Calu3 (cell line): ENCODE measurements around the gene KCNH6. TPM values are rescaled to one million over a fixed set of nuclear protein-coding genes. Genes with fewer than 3 reads are reported as not detected.

ENCODE experiments used
- BruUV-seq: library from RNA; stranded (reverse); fragments of 400-500 nt; replicated peaks from 2 replicates; lab custom pipeline; 2021; lab: Mats Ljungman, UMichigan
- CTCF ChIA-PET: fragments of 300-600 bp; sonication (Branson Sonifier 250); formaldehyde crosslinking; loops from one replicate; lab custom pipeline; 2022; ENCODE audit warnings: antibody characterized with exemption; lab: Charles Lee
- DNase-seq: peaks from one replicate; pipeline ENCODE4 v3.0.0; 2022
- H3K27ac Mint-ChIP-seq: one replicate; pipeline ENCODE4 v1.8.0; 2022; ENCODE audit warnings: mixed read lengths; ENCODE audit not compliant: unreplicated experiment
- H3K27me3 Mint-ChIP-seq: one replicate; pipeline ENCODE4 v1.8.0; 2022; ENCODE audit warnings: mixed read lengths; ENCODE audit not compliant: unreplicated experiment
- H3K36me3 Mint-ChIP-seq: one replicate; pipeline ENCODE4 v1.8.0; 2022; ENCODE audit warnings: mild to moderate bottlenecking, moderate library complexity, mixed read lengths; ENCODE audit not compliant: insufficient read depth, unreplicated experiment
- H3K4me1 Mint-ChIP-seq: one replicate; pipeline ENCODE4 v1.8.0; 2022; ENCODE audit warnings: mild to moderate bottlenecking, low read depth, mixed read lengths; ENCODE audit not compliant: unreplicated experiment
- H3K4me3 Mint-ChIP-seq: one replicate; pipeline ENCODE4 v1.8.0; 2022; ENCODE audit warnings: mild to moderate bottlenecking, low read depth, moderate library complexity, mixed read lengths; ENCODE audit not compliant: unreplicated experiment
- H3K9me3 Mint-ChIP-seq: one replicate; pipeline ENCODE4 v1.8.0; 2022; ENCODE audit warnings: low read depth, mixed read lengths; ENCODE audit not compliant: unreplicated experiment
- CTCF ChIP-seq: fragments of 200-600 bp; IDR thresholded peaks from one replicate; pipeline ENCODE4 v1.8.0; 2022; ENCODE audit warnings: antibody characterized with exemption; ENCODE audit not compliant: unreplicated experiment
- intact Hi-C: fragments of 100-400 bp; cut with micrococcal nuclease; formaldehyde crosslinking; loops from one replicate; pipeline ENCODE4 v1.10.0; 2022; ENCODE audit not compliant: unreplicated experiment
- total RNA-seq: library from RNA; stranded (reverse); gene quantifications from 2 replicates; pipeline ENCODE4 v1.2.3, GENCODE V29; 2022

Gene KCNH6
- total RNA-seq, 1 experiment from 2014 or later: not detected

- intact Hi-C loops: loop anchor here (1.0 kb wide), 1 partner anchor 54 kb away; no protein-coding TSS in a partner anchor
- TF ChIP-seq CTCF: no peak
- CTCF ChIA-PET: interaction anchor here (0.9 to 4.8 kb wide), 7 partner anchors 17 to 927 kb away, joined by 3 to 50 read pairs (median 3); no protein-coding TSS in a partner anchor
- Mint-ChIP-seq H3K36me3 (peaks cover 15% of the 10 kb centered on the region), H3K27me3 (no peaks in the 10 kb centered on the region), H3K27ac (no peak overlapping the region), H3K4me1 (no peaks in the 10 kb centered on the region), H3K9me3 (no peaks in the 10 kb centered on the region), H3K4me3 (no peak overlapping the region)
- BruUV-seq: no TSS peak
- DNase-seq: no peak
Observed at GRCh38 chr17:63479495-63480184, 43.5 kb upstream of the KCNH6 start.

- intact Hi-C loops: no loop called here
- Mint-ChIP-seq H3K36me3 (peaks cover 15% of the 10 kb centered on the region), H3K4me1 (no peaks in the 10 kb centered on the region), H3K4me3 (no peak overlapping the region), H3K27me3 (no peaks in the 10 kb centered on the region), H3K9me3 (no peaks in the 10 kb centered on the region), H3K27ac (no peak overlapping the region)
- no TSS peak for BruUV-seq
- CTCF ChIA-PET: interaction anchor here (4.8 kb wide), 1 partner anchor 55 kb away, joined by 50 read pairs; no protein-coding TSS in a partner anchor
- no peak for DNase-seq
- TF ChIP-seq CTCF: no peak
Observed at GRCh38 chr17:63480192-63480784, 42.9 kb upstream of the KCNH6 start.

- H3K4me3 Mint-ChIP-seq: no peak overlapping the region
- H3K9me3 Mint-ChIP-seq: no peaks in the 10 kb centered on the region
- no peak for DNase-seq
- CTCF ChIA-PET: interaction anchor here (0.7 to 4.8 kb wide), 2 partner anchors 56 to 70 kb away, joined by 5 to 50 read pairs; no protein-coding TSS in a partner anchor
- H3K36me3 Mint-ChIP-seq: peaks cover 15% of the 10 kb centered on the region
- no peaks in the 10 kb centered on the region for H3K4me1 Mint-ChIP-seq
- H3K27ac Mint-ChIP-seq: no peak overlapping the region
- no peak for TF ChIP-seq CTCF
- no TSS peak for BruUV-seq
- no peaks in the 10 kb centered on the region for H3K27me3 Mint-ChIP-seq
- intact Hi-C loops: no loop called here
Observed at GRCh38 chr17:63480826-63481487, 42.2 kb upstream of the KCNH6 start.

- Mint-ChIP-seq H3K4me1 (no peaks in the 10 kb centered on the region), H3K27me3 (no peaks in the 10 kb centered on the region), H3K36me3 (peaks cover 15% of the 10 kb centered on the region), H3K27ac (no peak overlapping the region), H3K4me3 (no peak overlapping the region), H3K9me3 (no peaks in the 10 kb centered on the region)
- no peak for TF ChIP-seq CTCF
- no TSS peak for BruUV-seq
- intact Hi-C loops: no loop called here
- DNase-seq: no peak
- CTCF ChIA-PET: interaction anchor here (0.7 to 4.8 kb wide), 2 partner anchors 56 to 70 kb away, joined by 5 to 50 read pairs; no protein-coding TSS in a partner anchor
Observed at GRCh38 chr17:63481488-63481870, 41.7 kb upstream of the KCNH6 start.
